HG03520 (cell line): ENCODE results near the gene CHCHD4.
A peak's percentile ranks its signal among the peaks of the same experiment; 100 is the strongest.

Source experiments
- ATAC-seq: cut with Tn5 transposase; IDR thresholded peaks from one replicate; pipeline ENCODE4 v1.9.1; 2021; ENCODE audit warnings: mild to moderate bottlenecking, moderate library complexity; ENCODE audit not compliant: unreplicated experiment

The CHCHD4 gene

GRCh38 chr3:14124615-14125192, at the start of gene CHCHD4, which contains the start of gene TMEM43:
Gene CHCHD4, minus strand, starts transcription at chr3:14124870. Its CDS starts 194 bp downstream, at chr3:14124676.
Gene TMEM43, plus strand, starts transcription at chr3:14125052. Its CDS starts 142 bp downstream, at chr3:14125194.
- peak; percentile 79 for ATAC-seq

GRCh38 chr3:14172496-14172895, 47.8 kb upstream of the CHCHD4 start:
- ATAC-seq: no peak

GRCh38 chr3:14170531-14171159, 46.0 kb upstream of the CHCHD4 start:
- no peak for ATAC-seq

GRCh38 chr3:14169871-14170270, 45.2 kb upstream of the CHCHD4 start:
- no peak for ATAC-seq

GRCh38 chr3:14169435-14169834, 44.8 kb upstream of the CHCHD4 start:
- ATAC-seq: no peak

GRCh38 chr3:14166877-14167603, 42.4 kb upstream of the CHCHD4 start:
- no peak for ATAC-seq

GRCh38 chr3:14162178-14162577, 37.5 kb upstream of the CHCHD4 start:
- ATAC-seq: no peak

GRCh38 chr3:14161282-14161681, 36.6 kb upstream of the CHCHD4 start:
- no peak for ATAC-seq

GRCh38 chr3:14159426-14159825, 34.8 kb upstream of the CHCHD4 start:
- no peak for ATAC-seq

- ATAC-seq: no peak
Measured at GRCh38 chr3:14158370-14158769, 33.7 kb upstream of the CHCHD4 start.

GRCh38 chr3:14157951-14158350, 33.3 kb upstream of the CHCHD4 start:
- ATAC-seq: no peak

GRCh38 chr3:14156843-14157561, 32.3 kb upstream of the CHCHD4 start:
- no peak for ATAC-seq

GRCh38 chr3:14156201-14156600, 31.5 kb upstream of the CHCHD4 start:
- no peak for ATAC-seq

- ATAC-seq: no peak
Measured at GRCh38 chr3:14154895-14155440, 30.3 kb upstream of the CHCHD4 start.

GRCh38 chr3:14154276-14154675, 29.6 kb upstream of the CHCHD4 start:
- no peak for ATAC-seq

GRCh38 chr3:14153663-14154062, 29.0 kb upstream of the CHCHD4 start:
- ATAC-seq: no peak

GRCh38 chr3:14152963-14153355, 28.3 kb upstream of the CHCHD4 start:
- ATAC-seq: no peak

- no peak for ATAC-seq
Measured at GRCh38 chr3:14152233-14152962, 27.7 kb upstream of the CHCHD4 start.

- no peak for ATAC-seq
Measured at GRCh38 chr3:14151471-14152083, 26.9 kb upstream of the CHCHD4 start.
